Smooth muscle cell (in vitro differentiated cells): ENCODE results near the gene FGB. TPM values are rescaled to one million over a fixed set of nuclear protein-coding genes. Genes with fewer than 3 reads are reported as not detected.
"Not testable (repeated sequence)": the region's sequence is repeated elsewhere in the genome, so short reads cannot be mapped to it uniquely, and the experiment has no call there.

Experiments used
- DNase-seq: peaks from one replicate; lab custom pipeline; 2025; ENCODE audit not compliant: unreplicated experiment; lab: John Stamatoyannopoulos, UW
- H2AFZ ChIP-seq: fragments of 200-600 bp; sonication (generic); 2 replicates; pipeline ENCODE4 v1.6.0; 2016; ENCODE audit warnings: antibody characterized with exemption, low read depth, mild to moderate bottlenecking
- H3F3A ChIP-seq: fragments of 200-600 bp; sonication (generic); 2 replicates; pipeline ENCODE4 v1.6.0; 2017; ENCODE audit warnings: antibody characterized with exemption, low read depth
- H3K27ac ChIP-seq: fragments of 200-600 bp; sonication (generic); 2 replicates; pipeline ENCODE4 v1.5.1; 2016; ENCODE audit warnings: low read depth, mild to moderate bottlenecking
- H3K27me3 ChIP-seq: fragments of 200-600 bp; sonication (generic); 2 replicates; pipeline ENCODE4 v1.6.1; 2016; ENCODE audit warnings: low read depth, mild to moderate bottlenecking
- H3K36me3 ChIP-seq: fragments of 200-600 bp; sonication (generic); 2 replicates; pipeline ENCODE4 v1.5.1; 2016; ENCODE audit warnings: low read depth
- H3K4me1 ChIP-seq: fragments of 200-600 bp; sonication (generic); 2 replicates; pipeline ENCODE4 v1.5.1; 2016; ENCODE audit warnings: low read depth
- H3K4me2 ChIP-seq: fragments of 200-600 bp; sonication (generic); 2 replicates; pipeline ENCODE4 v1.6.0; 2016; ENCODE audit warnings: mild to moderate bottlenecking
- H3K4me3 ChIP-seq: fragments of 200-600 bp; sonication (generic); 2 replicates; pipeline ENCODE4 v1.5.1; 2016; ENCODE audit warnings: mild to moderate bottlenecking
- H3K79me2 ChIP-seq: fragments of 200-600 bp; sonication (generic); 2 replicates; pipeline ENCODE4 v1.6.0; 2016; ENCODE audit warnings: low read depth, mild to moderate bottlenecking
- H3K9ac ChIP-seq: fragments of 200-600 bp; sonication (generic); 2 replicates; pipeline ENCODE4 v1.6.0; 2016; ENCODE audit warnings: low read depth
- H3K9me3 ChIP-seq: fragments of 200-600 bp; sonication (generic); replicated peaks from 2 replicates; pipeline ENCODE4 v1.5.1; 2016; ENCODE audit warnings: low read depth
- H4K20me1 ChIP-seq: fragments of 200-600 bp; sonication (generic); 2 replicates; pipeline ENCODE4 v1.6.0; 2016; ENCODE audit warnings: low read depth
- CTCF ChIP-seq: fragments of 200-600 bp; sonication (generic); IDR thresholded peaks from 2 replicates; pipeline ENCODE4 v1.5.1; 2017; ENCODE audit warnings: borderline replicate concordance, mild to moderate bottlenecking, antibody characterized with exemption; ENCODE audit not compliant: insufficient read depth, poor library complexity, severe bottlenecking
- WGBS: methylation state at CpG from one replicate; pipeline ENCODE4 v1.1.7; 2016; ENCODE audit warnings: low lambda C conversion rate; 5-methylcytosine and 5-hydroxymethylcytosine counted together
- polyA plus RNA-seq: library from polyadenylated mRNA; unstranded; fragments of >200 nt; fragmentation: Nextera tagmentation; extraction: Ambion mirVana; gene quantifications from 2 replicates; pipeline ENCODE4 v1.2.1, GENCODE V29; 2016
- total RNA-seq: library from RNA; depleted of rRNA; stranded (reverse); fragments of >200 nt; gene quantifications from 2 replicates; pipeline ENCODE4 v1.2.3, GENCODE V29; 2014

Gene FGB
- total and polyA plus RNA-seq, 2 experiments from 2014 or later: 1.1 TPM; not detected in 1

- H3K27ac ChIP-seq: no peak overlapping the region
- no peak overlapping the region for H3K4me2 ChIP-seq
- H3K9me3 ChIP-seq: no peaks in the 10 kb centered on the region
- no peaks in the 10 kb centered on the region for H3K79me2 ChIP-seq
- no peak overlapping the region for H3K9ac ChIP-seq
- no peak for DNase-seq
- no peak overlapping the region for H3K4me3 ChIP-seq
- no peaks in the 10 kb centered on the region for H4K20me1 ChIP-seq
- no peaks in the 10 kb centered on the region for H3K27me3 ChIP-seq
- H2AFZ ChIP-seq: no peak overlapping the region
- H3K4me1 ChIP-seq: no peaks in the 10 kb centered on the region
- no peak for TF ChIP-seq CTCF
- no peaks in the 10 kb centered on the region for H3K36me3 ChIP-seq
- WGBS: 75% methylated on average over 2 of the region's 2 CpGs
- no peaks in the 10 kb centered on the region for H3F3A ChIP-seq
Observed at GRCh38 chr4:154593868-154594267, 31.1 kb downstream of the FGB start.

- not testable (repeated sequence) for H3K27ac ChIP-seq, H3K4me3 ChIP-seq, DNase-seq, H3K36me3 ChIP-seq, H3K9me3 ChIP-seq, H4K20me1 ChIP-seq, H3K4me1 ChIP-seq, H3K4me2 ChIP-seq, H3K9ac ChIP-seq, H2AFZ ChIP-seq, H3K27me3 ChIP-seq, H3K79me2 ChIP-seq, H3F3A ChIP-seq
- 96% methylated on average over 3 of the region's 3 CpGs for WGBS
Observed at GRCh38 chr4:154594343-154594742, 31.5 kb downstream of the FGB start.

- H4K20me1 ChIP-seq: no peaks in the 10 kb centered on the region
- no peak overlapping the region for H3K4me2 ChIP-seq
- no peaks in the 10 kb centered on the region for H3K27me3 ChIP-seq
- no peak overlapping the region for H2AFZ ChIP-seq
- no peak overlapping the region for H3K4me3 ChIP-seq
- no peak overlapping the region for H3K9ac ChIP-seq
- H3K79me2 ChIP-seq: no peaks in the 10 kb centered on the region
- DNase-seq: no peak
- no peaks in the 10 kb centered on the region for H3K36me3 ChIP-seq
- no peaks in the 10 kb centered on the region for H3F3A ChIP-seq
- no peak for TF ChIP-seq CTCF
- H3K9me3 ChIP-seq: no peaks in the 10 kb centered on the region
- H3K4me1 ChIP-seq: no peaks in the 10 kb centered on the region
- H3K27ac ChIP-seq: no peak overlapping the region
Observed at GRCh38 chr4:154595807-154596206, 33.0 kb downstream of the FGB start.

GRCh38 chr4:154597281-154597680, 34.5 kb downstream of the FGB start:
- not testable (repeated sequence) for H3K9me3 ChIP-seq, H2AFZ ChIP-seq
- WGBS: 92% methylated on average over 11 of the region's 11 CpGs

More at GRCh38 chr4:154597281-154597680, 34.5 kb downstream of the FGB start:
- DNase-seq, H3K27me3 ChIP-seq, H3F3A ChIP-seq, H3K36me3 ChIP-seq, H3K9ac ChIP-seq, H3K79me2 ChIP-seq, H4K20me1 ChIP-seq, H3K27ac ChIP-seq, H3K4me1 ChIP-seq, H3K4me2 ChIP-seq, H3K4me3 ChIP-seq: not testable (repeated sequence)
